ENCODE measurements around the gene RIMKLB. TPM values are rescaled to one million over a fixed set of nuclear protein-coding genes. Genes with fewer than 3 reads are reported as not detected.
"Not testable (repeated sequence)": the region's sequence is repeated elsewhere in the genome, so short reads cannot be mapped to it uniquely, and the experiment has no call there.

RIMKLB gene
- total and polyA plus RNA-seq, 11 donors, result 7.4 to 16.9 (median 11.9) TPM

- ATAC-seq (no peak), DNase-seq (no peak)
- no peak overlapping the region for H3K27ac ChIP-seq
- no peak for TF ChIP-seq POLR2A (IDR thresholded peaks at IDR 0.05)
- TF ChIP-seq, protein P1, sequence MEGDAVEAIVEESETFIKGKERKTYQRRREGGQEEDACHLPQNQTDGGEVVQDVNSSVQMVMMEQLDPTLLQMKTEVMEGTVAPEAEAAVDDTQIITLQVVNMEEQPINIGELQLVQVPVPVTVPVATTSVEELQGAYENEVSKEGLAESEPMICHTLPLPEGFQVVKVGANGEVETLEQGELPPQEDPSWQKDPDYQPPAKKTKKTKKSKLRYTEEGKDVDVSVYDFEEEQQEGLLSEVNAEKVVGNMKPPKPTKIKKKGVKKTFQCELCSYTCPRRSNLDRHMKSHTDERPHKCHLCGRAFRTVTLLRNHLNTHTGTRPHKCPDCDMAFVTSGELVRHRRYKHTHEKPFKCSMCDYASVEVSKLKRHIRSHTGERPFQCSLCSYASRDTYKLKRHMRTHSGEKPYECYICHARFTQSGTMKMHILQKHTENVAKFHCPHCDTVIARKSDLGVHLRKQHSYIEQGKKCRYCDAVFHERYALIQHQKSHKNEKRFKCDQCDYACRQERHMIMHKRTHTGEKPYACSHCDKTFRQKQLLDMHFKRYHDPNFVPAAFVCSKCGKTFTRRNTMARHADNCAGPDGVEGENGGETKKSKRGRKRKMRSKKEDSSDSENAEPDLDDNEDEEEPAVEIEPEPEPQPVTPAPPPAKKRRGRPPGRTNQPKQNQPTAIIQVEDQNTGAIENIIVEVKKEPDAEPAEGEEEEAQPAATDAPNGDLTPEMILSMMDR (IDR thresholded peaks at IDR 0.05), result no peak
- intact Hi-C loops (cut with DNase I), result no loop called here
- peaks cover 0 to 22% (median 12%) of the 10 kb centered on the region in 9 donors for H3K36me3 ChIP-seq
- no peak overlapping the region for H3K4me3 ChIP-seq
- H3K9me3 ChIP-seq, result no peaks in the 10 kb centered on the region
- whole genome bisulfite sequencing, 4 donors, result 85 to 92% (median 88%) methylated on average over 5 of the region's 5 CpGs
- no peaks in the 10 kb centered on the region for H3K27me3 ChIP-seq
- peaks cover 0 to 8% (median 0%) of the 10 kb centered on the region in 12 donors for H3K4me1 ChIP-seq
Measured at GRCh38 chr12:8746046-8746445, 48.3 kb downstream of the RIMKLB start.

GRCh38 chr12:8760076-8760475, 62.3 kb downstream of the RIMKLB start:
- H3K27me3 ChIP-seq; DNase-seq; H3K4me1 ChIP-seq; H3K4me3 ChIP-seq; H3K9me3 ChIP-seq; ATAC-seq; H3K27ac ChIP-seq; intact Hi-C loops (cut with DNase I): not testable (repeated sequence)
- WGBS, 4 donors, result 94 to 99% (median 97%) methylated on average over 4 of the region's 4 CpGs
- peaks cover 0 to 54% (median 26%) of the 10 kb centered on the region in 9 donors for H3K36me3 ChIP-seq

DNA sequence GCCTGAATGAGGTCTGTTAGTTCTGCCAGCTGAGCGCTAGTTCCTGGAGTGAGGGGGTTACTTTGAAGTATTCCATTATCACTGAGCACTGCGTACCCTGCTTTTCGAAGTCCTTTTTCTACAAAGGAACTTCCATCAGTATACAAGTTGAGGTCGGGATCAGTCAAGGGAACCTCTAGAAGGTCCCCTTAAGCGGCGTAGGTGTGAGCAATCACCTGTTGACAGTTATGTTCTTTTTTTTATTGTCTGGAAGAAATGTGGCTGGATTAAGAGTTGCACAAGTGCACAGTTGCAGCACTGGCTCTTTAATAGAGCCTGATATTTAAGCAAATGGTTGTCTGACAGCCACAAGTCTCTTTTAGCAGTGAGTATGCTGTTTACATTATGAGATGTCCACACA, 64.9 kb downstream of the RIMKLB start:
- intact Hi-C loops (cut with DNase I); DNase-seq; H3K4me1 ChIP-seq; H3K4me3 ChIP-seq; ATAC-seq; H3K27me3 ChIP-seq; H3K27ac ChIP-seq: not testable (repeated sequence)
- H3K36me3 ChIP-seq, result peaks cover 0 to 39% (median 9%) of the 10 kb centered on the region in 9 donors
- WGBS, 4 donors, result 93 to 94% (median 94%) methylated on average over 6 of the region's 6 CpGs
- peaks cover 0 to 11% (median 0%) of the 10 kb centered on the region in 12 donors for H3K9me3 ChIP-seq

DNA sequence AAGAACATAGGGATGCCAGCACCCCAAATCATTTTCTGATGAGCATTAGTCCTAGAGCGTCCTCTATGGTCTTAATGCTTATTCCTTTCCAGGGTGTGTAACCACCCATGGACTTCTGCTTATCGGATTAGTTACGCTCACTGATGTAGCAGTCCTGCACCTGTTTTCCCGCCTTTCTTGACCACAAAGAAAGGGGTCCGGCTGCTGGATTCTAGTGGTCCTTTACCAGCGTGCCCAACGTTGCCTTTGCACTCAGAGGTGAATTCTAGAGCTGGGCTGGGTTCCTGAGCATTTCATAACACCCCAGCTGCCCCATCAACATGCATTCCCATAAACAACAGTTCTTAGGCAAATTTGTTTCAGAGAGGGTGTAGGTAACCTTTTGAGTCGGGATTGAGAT, 68.3 kb downstream of the RIMKLB start:
- not testable (repeated sequence) for ATAC-seq, H3K4me3 ChIP-seq

GRCh38 chr12:8770499-8770898, 72.7 kb downstream of the RIMKLB start:
- TF ChIP-seq, protein P1 (IDR thresholded peaks at IDR 0.05), result no peak
- no peak for TF ChIP-seq POLR2A (IDR thresholded peaks at IDR 0.05)
- peaks cover 0 to 25% (median 5%) of the 10 kb centered on the region in 9 donors for H3K36me3 ChIP-seq
- H3K4me1 ChIP-seq, result peaks cover 0 to 17% (median 0%) of the 10 kb centered on the region in 12 donors
- no peak overlapping the region for H3K27ac ChIP-seq
- ATAC-seq (no peak), DNase-seq (no peak)
- intact Hi-C loops (cut with DNase I), result loop anchor here in 2 of 10 donors (10.0 kb wide), 3 partner anchors 86 to 274 kb away; no protein-coding TSS in a partner anchor
- no peak overlapping the region for H3K4me3 ChIP-seq
- H3K27me3 ChIP-seq, result no peaks in the 10 kb centered on the region
- 92 to 98% (median 96%) methylated on average over 2 of the region's 2 CpGs for WGBS, 4 donors
- peaks cover 0 to 16% (median 0%) of the 10 kb centered on the region in 12 donors for H3K9me3 ChIP-seq

More for the DNA sequence above, 68.3 kb downstream of the RIMKLB start:
- H3K27ac ChIP-seq; H3K27me3 ChIP-seq; intact Hi-C loops (cut with DNase I); H3K4me1 ChIP-seq; DNase-seq: not testable (repeated sequence)
- WGBS, 4 donors, result 93 to 98% (median 95%) methylated on average over 8 of the region's 8 CpGs
- Histone ChIP-seq H3K36me3 (peaks cover 0 to 22% (median 0%) of the 10 kb centered on the region in 9 donors), H3K9me3 (peaks cover 0 to 16% (median 0%) of the 10 kb centered on the region in 12 donors)

DNA sequence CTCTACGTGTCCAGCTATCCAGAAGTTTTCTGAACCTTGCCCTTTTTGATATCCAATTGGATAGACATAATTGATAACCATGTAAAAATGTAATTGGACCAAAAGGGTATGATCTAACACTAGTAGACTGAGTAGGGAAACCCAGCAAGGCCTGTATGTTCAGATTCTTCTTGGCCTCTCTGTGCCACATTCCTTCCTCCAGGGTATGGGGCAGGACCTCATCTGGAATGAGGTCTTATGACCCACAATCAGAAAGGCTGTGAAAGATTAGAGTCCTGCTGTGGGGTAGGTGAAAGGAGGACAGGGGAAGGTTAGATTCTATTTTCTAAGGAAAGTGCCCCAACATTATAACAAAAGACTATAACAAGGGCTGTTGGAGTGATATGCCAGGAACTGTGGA, 73.3 kb downstream of the RIMKLB start:
- intact Hi-C loops (cut with DNase I), result loop anchor here in 2 of 10 donors (10.0 kb wide), 3 partner anchors 86 to 274 kb away; no protein-coding TSS in a partner anchor
- 95 to 100% (median 97%) methylated on average over 1 of the region's 1 CpG for WGBS, 4 donors
- no peak for DNase-seq
- Histone ChIP-seq H3K4me3 (no peak overlapping the region), H3K27ac (no peak overlapping the region), H3K27me3 (no peaks in the 10 kb centered on the region), H3K9me3 (peaks cover 0 to 16% (median 0%) of the 10 kb centered on the region in 12 donors), H3K4me1 (peaks cover 0 to 17% (median 0%) of the 10 kb centered on the region in 12 donors), H3K36me3 (peaks cover 0 to 30% (median 9%) of the 10 kb centered on the region in 9 donors)
- ATAC-seq, result no peak
- TF ChIP-seq, protein P1 (IDR thresholded peaks at IDR 0.05), result no peak
- no peak for TF ChIP-seq POLR2A (IDR thresholded peaks at IDR 0.05)
